ENCODE results near the gene MAPK8IP2.
"Not testable (repeated sequence)": the region's sequence is repeated elsewhere in the genome, so short reads cannot be mapped to it uniquely, and the experiment has no call there.

Gene MAPK8IP2

DNA sequence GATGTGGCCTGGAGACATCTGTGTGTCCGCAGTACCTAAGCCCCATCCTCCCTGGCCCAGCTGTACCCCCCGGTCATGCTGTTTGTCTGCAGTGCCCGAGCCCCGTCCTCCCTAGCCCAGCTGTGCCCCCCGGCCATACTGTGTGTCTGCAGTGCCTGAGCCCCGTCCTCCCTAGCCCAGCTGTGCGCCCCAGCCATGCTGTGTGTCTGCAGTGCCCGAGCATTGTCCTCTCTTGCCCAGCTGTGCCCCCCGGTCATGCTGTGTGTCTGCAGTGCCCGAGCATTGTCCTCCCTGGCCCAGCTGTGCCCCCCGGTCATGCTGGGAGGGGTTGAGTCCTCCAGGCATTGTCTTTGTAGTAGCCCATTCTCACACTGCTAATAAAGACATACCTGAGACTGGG, 35.0 kb downstream of the MAPK8IP2 start:
- no peak for DNase-seq (ENCODE audit: low spot score)

DNA sequence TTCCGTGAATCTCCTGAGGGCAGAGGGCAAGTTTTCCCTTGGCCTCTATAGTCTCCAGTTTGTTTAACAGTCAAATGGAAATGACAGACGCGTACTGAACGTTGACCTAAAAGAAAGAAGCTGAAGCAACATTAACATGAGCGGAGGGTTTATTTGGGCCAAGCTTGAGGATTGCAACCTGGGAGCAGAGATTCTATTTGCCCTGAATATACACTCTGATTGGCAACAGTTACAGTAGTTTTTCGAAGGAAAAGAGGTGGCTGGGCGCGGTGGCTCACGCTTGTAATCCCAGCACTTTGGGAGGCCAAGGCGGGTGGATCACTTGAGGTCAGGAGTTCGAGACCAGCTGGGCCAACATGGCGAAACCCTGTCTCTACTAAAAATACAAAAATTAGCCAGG, 39.7 kb downstream of the MAPK8IP2 start:
- not testable (repeated sequence) for DNase-seq (ENCODE audit: low spot score)

DNA sequence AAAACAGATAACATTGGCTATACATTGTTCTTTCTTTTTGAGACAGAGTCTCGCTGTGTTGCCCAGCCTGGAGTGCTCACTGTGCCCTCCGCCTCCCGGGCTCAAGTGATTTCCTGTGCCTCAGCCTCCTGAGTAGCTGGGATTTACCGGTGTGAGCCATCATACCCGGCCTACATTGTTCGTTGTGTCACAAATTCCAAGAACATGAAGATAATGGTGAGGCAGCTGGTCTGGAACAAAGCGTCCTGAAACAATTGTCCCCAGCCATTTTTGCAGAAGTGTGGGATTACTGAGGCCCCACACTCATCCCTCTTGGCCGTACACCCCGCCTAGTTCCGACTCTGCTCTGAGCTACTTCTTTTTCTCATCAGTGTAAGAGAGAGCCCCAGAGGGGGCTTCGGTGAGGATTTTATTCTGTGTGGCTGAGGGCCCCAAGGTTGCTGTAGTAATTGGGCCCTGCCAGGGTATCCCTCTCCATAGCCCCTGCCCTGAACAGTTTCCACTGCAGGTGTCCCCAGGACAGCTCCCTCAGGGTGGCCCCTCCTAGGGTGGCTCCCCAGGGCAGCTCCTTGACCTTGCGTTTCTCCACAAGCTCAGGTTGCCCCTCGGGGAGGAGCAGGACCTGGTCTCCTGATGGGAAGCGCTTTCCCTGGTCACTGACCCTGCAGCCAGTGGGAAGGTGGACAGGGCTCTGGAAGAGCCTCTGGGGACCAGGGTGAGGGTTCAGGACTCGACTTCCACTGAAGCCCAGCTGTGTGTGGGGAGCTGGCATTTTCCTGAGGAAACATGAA, 40.5 kb downstream of the MAPK8IP2 start:
- DNase-seq (ENCODE audit: low spot score) = no peak

DNA sequence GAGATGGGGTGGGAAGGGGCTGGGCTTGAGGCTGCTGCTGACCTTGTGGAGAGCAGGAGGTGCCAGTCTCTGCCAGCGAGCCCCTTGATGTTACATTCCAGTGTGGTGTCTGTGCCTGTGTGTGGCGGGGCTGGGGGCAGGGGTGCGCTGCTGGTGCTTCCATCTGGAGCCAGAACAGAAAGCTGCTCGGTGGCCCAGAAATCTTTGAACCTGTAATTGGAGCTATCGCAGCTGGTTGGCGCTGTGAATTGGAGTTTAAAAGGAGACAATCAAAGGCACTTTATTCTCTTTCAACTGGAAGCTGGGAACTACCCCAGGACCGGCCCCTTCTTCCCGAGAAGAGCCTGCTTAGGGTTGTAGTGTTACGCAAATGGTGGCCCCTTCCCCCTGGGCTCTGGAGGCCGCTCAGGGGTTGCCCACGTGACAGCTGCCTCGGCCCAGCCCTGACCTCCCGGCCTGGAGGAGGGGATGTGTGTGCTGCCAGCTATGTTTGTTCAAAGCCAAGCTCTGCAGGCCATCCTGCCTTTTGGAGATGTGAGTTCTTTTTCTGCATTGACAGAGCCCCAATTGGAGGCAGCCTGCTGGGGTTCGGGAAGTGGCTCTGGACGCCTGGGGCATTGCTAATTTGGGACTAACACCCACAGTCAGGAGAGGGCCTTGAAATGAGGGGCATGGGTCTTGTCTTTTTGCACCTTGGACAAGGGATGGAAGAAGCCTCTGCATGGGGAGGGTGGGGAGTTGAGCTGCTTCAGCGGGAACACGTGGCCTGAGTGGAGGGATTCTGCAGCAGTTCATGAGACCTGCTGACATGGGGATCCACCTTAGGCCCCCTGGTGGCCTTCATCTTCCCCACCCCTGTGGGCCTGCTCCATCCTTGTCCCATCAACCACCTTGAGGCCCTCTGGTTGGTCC, 41.4 kb downstream of the MAPK8IP2 start:
- peak; percentile 11 for DNase-seq (ENCODE audit: low spot score)

DNA sequence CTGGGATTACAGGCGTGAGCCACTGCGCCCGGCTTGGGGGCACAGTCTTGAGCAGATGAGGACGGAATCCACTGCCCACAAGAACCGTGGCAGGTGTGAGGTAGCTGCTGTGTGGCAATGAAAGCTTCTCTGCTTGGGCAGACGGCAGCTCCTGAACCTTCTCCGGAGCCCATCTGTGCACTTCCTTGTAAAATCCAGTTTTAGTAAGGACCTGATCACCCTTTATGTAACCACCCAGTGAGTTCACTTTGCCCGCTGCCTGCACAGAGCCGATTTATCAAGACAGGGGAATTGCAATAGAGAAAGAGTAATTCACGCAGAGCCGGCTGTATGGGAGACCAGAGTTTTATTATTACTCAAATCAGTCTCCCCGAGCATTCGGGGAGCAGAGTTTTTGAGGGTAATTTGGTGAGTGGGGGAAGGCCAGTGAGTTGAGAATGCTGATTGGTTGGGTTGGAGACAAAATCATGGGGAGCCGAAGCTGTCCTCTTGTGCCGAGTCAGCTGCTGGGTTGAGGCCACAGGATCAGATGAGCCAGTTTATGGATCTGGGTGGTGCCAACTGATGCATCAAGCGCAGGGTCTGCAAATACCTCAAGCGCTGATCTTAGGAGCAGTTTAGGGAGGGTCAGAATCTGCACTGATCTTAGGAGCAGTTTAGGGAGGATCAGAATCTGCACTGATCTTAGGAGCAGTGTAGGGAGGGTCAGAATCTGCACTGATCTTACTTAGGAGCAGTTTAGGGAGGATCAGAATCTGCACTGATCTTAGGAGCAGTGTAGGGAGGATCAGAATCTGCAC, 42.6 kb downstream of the MAPK8IP2 start:
- not testable (repeated sequence) for DNase-seq (ENCODE audit: low spot score)

DNA sequence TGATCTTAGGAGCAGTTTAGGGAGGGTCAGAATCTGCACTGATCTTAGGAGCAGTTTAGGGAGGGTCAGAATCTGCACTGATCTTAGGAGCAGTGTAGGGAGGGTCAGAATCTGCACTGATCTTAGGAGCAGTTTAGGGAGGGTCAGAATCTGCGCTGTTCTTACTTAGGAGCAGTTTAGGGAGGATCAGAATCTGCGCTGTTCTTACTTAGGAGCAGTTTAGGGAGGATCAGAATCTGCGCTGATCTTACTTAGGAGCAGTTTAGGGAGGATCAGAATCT, 43.2 kb downstream of the MAPK8IP2 start:
- DNase-seq (ENCODE audit: low spot score) = not testable (repeated sequence)

DNA sequence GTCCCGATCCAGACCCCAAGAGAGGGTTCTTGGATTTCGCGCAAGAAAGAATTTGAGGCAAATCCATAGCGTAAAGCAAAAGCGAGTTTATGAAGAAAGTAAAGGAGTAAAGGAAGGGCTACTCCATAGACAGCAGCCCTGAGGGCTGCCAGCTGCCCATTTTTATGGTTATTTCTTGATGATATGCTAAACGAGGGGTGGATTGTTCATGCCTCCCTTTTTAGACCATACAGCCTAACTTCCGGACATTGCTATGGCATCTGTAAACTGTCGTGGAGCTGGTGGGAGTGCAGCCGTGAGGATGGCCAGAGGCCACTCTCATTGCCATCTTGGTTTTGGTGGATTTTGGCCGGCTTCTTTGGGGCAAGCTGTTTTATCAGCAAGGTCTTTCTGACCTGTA, 52.7 kb downstream of the MAPK8IP2 start:
- no peak for DNase-seq (ENCODE audit: low spot score)

DNA sequence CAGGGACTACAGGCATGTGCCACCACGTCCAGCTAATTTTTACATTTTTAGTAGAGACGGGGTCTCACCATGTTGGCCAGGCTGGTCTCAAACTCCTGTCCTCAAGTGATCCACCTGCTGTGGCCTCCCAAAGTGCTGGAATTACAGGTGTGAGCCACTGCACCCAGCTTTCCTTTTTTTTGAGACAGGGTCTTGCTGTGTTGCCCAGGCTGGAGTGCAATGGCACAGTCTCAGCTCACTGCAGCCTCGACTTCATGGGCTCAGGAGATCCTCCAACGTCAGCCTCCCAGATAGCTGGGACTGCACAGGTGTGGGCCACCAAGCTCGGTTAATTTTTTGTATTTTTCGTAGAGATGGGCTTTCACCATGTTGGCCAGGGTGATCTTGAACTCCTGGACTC, 54.1 kb downstream of the MAPK8IP2 start:
- DNase-seq (ENCODE audit: low spot score) = not testable (repeated sequence)

DNA sequence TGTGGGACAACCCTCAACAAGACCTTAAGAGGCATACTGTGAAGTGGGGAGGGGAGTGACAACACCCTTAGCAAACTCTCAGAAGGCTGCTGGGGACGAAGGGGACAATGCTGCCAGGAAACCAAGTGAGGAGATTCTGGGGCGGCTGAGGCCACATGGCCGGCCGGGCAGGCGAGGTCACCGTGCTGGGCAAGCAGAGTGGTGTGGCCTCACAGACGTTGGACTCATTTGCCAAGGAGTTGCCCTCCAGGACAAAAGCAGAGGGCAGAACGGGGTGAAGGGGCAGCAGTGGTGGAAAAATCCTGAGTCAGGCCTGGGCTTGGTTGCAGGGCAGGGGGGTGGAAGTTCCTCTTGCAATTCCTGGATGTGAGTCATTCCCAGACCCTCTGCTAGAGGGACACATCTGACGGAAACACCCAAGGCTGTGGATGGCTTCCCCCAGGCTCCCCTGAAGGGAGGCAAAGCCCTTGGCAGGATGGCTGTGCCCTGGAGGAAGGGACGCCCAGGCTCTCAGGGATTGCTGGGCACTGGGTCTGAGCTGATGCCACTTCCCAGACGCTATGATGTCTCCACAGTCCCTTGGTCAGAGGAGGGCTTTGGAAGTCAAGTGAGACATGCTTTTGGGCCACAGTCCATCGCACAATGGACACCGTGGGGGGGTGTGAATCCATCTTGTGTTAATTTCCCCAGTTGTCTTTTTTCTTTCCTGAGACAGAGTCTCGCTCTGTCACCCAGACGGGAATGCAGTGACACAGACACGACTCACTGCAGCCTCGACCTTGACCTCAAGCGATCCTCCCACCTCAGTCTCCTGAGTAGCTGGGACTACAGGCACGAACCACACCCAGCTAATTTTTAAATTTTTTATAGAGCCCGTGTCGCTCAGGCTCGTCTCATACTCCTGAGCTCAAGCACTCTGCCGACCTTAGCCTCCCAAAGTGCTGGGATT, 55.8 kb downstream of the MAPK8IP2 start:
- DNase-seq (ENCODE audit: low spot score) = peak; percentile 87

DNA sequence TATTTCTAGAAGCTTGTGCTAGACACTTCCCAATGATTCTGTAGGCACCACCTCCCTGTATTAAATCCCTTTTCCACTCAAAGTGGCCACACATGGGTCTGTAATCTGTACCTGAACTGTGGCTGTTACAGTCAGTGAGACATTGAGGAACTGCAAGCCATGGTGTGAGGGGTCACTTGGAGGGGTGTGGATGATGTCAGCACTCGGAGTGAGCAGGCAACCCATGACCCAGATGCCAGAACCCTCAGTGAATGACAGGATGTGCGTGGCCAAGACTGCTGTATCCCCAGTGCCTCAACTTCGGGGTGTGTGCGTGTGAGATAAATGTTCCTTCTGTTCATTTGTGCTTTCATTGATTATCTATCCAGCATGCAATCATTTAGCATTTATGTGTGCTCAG, 57.3 kb downstream of the MAPK8IP2 start:
- no peak for DNase-seq (ENCODE audit: low spot score)

DNA sequence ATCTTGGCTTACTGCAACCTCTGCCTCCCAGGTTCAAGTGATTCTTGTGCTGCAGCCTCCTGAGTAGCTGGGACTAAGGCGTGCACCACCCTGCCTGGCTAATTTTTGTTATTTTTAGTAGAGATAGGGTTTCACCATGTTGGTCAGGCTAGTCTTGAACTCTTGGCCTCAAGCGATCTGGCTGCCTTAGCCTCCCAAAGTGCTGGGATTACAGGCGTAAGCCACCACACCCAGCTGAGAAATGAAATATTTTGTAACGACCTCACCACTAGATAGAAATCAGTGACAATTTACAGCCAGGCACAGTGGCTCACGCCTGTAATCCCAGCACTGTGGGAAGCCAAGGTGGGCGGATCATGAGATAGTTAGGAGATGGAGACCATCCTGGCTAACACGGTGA, 59.1 kb downstream of the MAPK8IP2 start:
- DNase-seq (ENCODE audit: low spot score) = not testable (repeated sequence)

DNA sequence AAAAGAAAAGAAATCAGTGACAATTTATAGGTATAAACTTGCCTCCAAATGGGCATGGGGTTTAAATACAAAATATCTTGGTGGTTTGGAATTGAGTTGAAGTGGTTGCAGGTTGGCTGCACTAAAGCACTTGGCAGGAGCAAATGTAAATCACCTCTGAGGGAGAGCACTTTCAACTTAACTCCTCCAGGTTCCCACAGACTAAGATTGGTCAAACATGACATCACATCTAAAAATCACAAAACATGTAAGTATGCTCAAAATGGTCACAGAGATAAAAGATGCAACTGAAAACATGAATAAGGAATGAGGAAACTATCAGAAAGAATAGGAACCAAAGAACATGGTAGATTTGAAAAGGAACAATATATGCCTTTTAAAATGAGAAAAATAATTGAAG, 59.7 kb downstream of the MAPK8IP2 start:
- DNase-seq (ENCODE audit: low spot score) = no peak

Measured in kidney tubule cell (primary cell).